GM12873 (cell line): Measurements from ENCODE around the gene KIF25.

Experiments used
- CTCF ChIP-seq: IDR thresholded peaks from 2 replicates; pipeline ENCODE4 v1.5.1; 2012; ENCODE audit warnings: low read depth, mild to moderate bottlenecking, moderate library complexity, low read length, control low read depth; ENCODE audit not compliant: insufficient read depth; ENCODE audit errors: missing control alignments

KIF25 gene

GRCh38 chr6:167954151-167954550, 43.3 kb upstream of the KIF25 start:
- TF ChIP-seq CTCF: no peak

GRCh38 chr6:167956491-167956890, 41.0 kb upstream of the KIF25 start:
- TF ChIP-seq CTCF: no peak

- TF ChIP-seq CTCF: no peak
These were observed 40.4 kb upstream of the KIF25 start for GRCh38 chr6:167956983-167957492.

GRCh38 chr6:167957626-167958025, 39.8 kb upstream of the KIF25 start:
- no peak for TF ChIP-seq CTCF

GRCh38 chr6:167960579-167960978, 36.9 kb upstream of the KIF25 start:
- no peak for TF ChIP-seq CTCF

GRCh38 chr6:167962711-167963110, 34.8 kb upstream of the KIF25 start:
- TF ChIP-seq CTCF: no peak

GRCh38 chr6:167963589-167964057, 33.8 kb upstream of the KIF25 start:
- no peak for TF ChIP-seq CTCF
